ENCODE measurements around the gene DLK1. TPM values are rescaled to one million over a fixed set of nuclear protein-coding genes. Genes with fewer than 3 reads are reported as not detected.

Gene DLK1
- total and polyA plus RNA-seq, 2 of the 13 experiments (the other 11 are each of a cell fraction or from before 2014, with no cell fraction given) = 95.5 to 312 TPM

DNA sequence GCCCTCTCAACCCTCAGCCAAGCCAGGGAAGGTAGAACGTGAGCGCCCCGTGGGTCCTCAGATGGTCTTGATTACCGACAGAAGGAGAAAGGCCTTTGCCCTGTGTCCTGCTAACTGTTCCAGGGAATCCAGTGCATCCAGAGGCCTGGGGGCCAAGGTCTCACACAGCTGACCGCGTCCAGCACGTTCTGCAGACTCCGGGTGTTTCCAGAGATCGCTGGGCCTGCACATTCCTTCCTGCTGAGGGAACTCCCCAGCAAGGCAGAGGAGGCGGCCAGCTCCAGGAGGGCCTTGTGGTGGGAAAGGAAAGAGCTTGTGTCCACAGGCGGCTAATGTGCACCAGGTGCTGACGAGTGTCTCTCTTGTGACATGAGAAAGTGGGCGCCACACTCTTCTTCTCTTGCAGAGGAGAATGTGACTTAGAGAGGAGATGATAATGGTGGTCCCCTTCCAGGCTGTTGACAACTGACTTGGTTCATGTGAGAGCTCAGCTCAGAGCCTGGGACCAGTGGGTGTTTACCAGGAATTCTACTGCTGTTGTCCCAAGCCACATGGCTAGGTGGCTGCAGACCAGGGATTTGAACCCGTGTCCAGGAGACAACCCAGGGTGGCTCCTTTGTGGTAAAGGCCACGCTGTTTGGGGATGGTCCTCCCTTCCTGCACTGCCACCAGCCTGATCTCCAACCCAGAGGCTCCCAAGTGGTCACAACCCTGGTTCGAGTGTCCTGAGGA lies 46.8 kb upstream of the DLK1 start (continued):
- TF ChIP-seq, protein P1, sequence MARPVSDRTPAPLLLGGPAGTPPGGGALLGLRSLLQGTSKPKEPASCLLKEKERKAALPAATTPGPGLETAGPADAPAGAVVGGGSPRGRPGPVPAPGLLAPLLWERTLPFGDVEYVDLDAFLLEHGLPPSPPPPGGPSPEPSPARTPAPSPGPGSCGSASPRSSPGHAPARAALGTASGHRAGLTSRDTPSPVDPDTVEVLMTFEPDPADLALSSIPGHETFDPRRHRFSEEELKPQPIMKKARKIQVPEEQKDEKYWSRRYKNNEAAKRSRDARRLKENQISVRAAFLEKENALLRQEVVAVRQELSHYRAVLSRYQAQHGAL (CRISPR knock-in tag; IDR thresholded peaks at IDR 0.05; ENCODE audit: not compliant biosample characterization) = no peak
- TF ChIP-seq MYNN (CRISPR knock-in tag; IDR thresholded peaks at IDR 0.05; ENCODE audit: low read depth) (0 out of 2 replicates have a peak, but pooled peaks have one; percentile 24), NAIF1 (CRISPR knock-in tag; IDR thresholded peaks at IDR 0.05; ENCODE audit: borderline replicate concordance) (no peak), ZNF83 (CRISPR knock-in tag; IDR thresholded peaks at IDR 0.05; ENCODE audit: borderline replicate concordance) (peak; percentile 73; the same call in 1 of the 2 replicates), MBD4 (IDR thresholded peaks at IDR 0.05; ENCODE audit: borderline replicate concordance, low read length) (no peak), IRX3 (CRISPR knock-in tag; IDR thresholded peaks at IDR 0.05; ENCODE audit: borderline replicate concordance, low read depth) (peak; percentile 74; the same call in 1 of the 2 replicates), FOXP1 (IDR thresholded peaks at IDR 0.05) (no peak), FOXP1 (CRISPR knock-in tag; IDR thresholded peaks at IDR 0.05) (peak; percentile 53; the same call in 1 of the 2 replicates), RBM39 (IDR thresholded peaks at IDR 0.05; ENCODE audit: low read depth, low read length, poor library complexity, severe bottlenecking) (no peak), SP1 (IDR thresholded peaks at IDR 0.05) (no peak), SP1 (CRISPR knock-in tag; IDR thresholded peaks at IDR 0.05) (0 out of 2 replicates have a peak, but pooled peaks have one; percentile 35), ZNF235 (CRISPR knock-in tag; IDR thresholded peaks at IDR 0.05; ENCODE audit: borderline replicate concordance) (no peak), ZNF747 (CRISPR knock-in tag; IDR thresholded peaks at IDR 0.05; ENCODE audit: borderline replicate concordance) (0 out of 2 replicates have a peak, but pooled peaks have one; percentile 70), CCDC6 (CRISPR knock-in tag; IDR thresholded peaks at IDR 0.05) (0 out of 2 replicates have a peak, but pooled peaks have one; percentile 21), U2AF1 (optimal IDR thresholded peaks at IDR 0.05; ENCODE audit: low read depth, low read length) (no peak), GTF2F1 (IDR thresholded peaks at IDR 0.05; ENCODE audit: low read length) (no peak), PRPF4 (IDR thresholded peaks at IDR 0.05; ENCODE audit: low read depth, low read length, poor library complexity, severe bottlenecking) (no peak), IKZF4 (CRISPR knock-in tag; IDR thresholded peaks at IDR 0.05; ENCODE audit: borderline replicate concordance, low read depth, not compliant biosample characterization) (peak; percentile 68), FOXA3 (CRISPR knock-in tag; IDR thresholded peaks at IDR 0.05) (peak; percentile 75), TCF7L2 (IDR thresholded peaks at IDR 0.05; ENCODE audit: low read depth, low read length) (no peak), EEA1 (CRISPR knock-in tag; IDR thresholded peaks at IDR 0.05; ENCODE audit: borderline replicate concordance) (no peak; the same call in 1 of the 2 replicates)
- TF ChIP-seq, protein P2, sequence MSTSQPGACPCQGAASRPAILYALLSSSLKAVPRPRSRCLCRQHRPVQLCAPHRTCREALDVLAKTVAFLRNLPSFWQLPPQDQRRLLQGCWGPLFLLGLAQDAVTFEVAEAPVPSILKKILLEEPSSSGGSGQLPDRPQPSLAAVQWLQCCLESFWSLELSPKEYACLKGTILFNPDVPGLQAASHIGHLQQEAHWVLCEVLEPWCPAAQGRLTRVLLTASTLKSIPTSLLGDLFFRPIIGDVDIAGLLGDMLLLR (CRISPR knock-in tag; IDR thresholded peaks at IDR 0.05) = peak; percentile 68; the same call in 1 of the 2 replicates
- TF ChIP-seq, protein P3, sequence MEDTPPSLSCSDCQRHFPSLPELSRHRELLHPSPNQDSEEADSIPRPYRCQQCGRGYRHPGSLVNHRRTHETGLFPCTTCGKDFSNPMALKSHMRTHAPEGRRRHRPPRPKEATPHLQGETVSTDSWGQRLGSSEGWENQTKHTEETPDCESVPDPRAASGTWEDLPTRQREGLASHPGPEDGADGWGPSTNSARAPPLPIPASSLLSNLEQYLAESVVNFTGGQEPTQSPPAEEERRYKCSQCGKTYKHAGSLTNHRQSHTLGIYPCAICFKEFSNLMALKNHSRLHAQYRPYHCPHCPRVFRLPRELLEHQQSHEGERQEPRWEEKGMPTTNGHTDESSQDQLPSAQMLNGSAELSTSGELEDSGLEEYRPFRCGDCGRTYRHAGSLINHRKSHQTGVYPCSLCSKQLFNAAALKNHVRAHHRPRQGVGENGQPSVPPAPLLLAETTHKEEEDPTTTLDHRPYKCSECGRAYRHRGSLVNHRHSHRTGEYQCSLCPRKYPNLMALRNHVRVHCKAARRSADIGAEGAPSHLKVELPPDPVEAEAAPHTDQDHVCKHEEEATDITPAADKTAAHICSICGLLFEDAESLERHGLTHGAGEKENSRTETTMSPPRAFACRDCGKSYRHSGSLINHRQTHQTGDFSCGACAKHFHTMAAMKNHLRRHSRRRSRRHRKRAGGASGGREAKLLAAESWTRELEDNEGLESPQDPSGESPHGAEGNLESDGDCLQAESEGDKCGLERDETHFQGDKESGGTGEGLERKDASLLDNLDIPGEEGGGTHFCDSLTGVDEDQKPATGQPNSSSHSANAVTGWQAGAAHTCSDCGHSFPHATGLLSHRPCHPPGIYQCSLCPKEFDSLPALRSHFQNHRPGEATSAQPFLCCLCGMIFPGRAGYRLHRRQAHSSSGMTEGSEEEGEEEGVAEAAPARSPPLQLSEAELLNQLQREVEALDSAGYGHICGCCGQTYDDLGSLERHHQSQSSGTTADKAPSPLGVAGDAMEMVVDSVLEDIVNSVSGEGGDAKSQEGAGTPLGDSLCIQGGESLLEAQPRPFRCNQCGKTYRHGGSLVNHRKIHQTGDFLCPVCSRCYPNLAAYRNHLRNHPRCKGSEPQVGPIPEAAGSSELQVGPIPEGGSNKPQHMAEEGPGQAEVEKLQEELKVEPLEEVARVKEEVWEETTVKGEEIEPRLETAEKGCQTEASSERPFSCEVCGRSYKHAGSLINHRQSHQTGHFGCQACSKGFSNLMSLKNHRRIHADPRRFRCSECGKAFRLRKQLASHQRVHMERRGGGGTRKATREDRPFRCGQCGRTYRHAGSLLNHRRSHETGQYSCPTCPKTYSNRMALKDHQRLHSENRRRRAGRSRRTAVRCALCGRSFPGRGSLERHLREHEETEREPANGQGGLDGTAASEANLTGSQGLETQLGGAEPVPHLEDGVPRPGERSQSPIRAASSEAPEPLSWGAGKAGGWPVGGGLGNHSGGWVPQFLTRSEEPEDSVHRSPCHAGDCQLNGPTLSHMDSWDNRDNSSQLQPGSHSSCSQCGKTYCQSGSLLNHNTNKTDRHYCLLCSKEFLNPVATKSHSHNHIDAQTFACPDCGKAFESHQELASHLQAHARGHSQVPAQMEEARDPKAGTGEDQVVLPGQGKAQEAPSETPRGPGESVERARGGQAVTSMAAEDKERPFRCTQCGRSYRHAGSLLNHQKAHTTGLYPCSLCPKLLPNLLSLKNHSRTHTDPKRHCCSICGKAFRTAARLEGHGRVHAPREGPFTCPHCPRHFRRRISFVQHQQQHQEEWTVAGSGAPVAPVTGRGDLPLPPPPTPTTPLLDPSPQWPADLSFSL (CRISPR knock-in tag; IDR thresholded peaks at IDR 0.05) = no peak
